ENCODE results near the gene MAPKAP1.

The MAPKAP1 gene

DNA sequence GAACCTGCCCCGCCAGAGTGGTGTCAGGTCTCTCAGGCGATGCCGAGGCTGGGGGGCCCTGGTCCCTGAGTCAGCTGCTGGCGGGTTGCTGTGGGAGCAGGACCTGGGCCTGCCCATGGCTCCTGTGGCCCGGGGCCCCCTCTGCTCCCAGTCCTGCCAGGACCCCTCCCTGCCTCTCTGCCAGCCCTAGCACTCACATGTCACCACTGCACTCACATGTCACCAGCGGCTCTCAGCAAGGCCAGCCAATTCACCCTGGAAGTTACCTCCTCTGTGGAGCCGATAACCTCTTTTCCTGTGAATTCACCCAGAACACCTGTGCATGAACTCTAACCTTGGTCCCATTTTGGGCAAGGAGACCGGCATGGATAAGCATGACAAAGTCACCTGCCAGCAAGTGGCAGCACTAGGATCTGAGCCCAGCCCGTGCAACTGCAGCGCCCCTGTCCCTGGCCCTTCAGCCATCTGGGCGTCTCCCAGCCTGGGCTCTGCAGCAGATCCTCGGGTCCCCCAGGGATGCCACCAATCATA is 275.2 kb downstream of the MAPKAP1 start:
- no peak for DNase-seq (ENCODE audit: low spot score)

DNA sequence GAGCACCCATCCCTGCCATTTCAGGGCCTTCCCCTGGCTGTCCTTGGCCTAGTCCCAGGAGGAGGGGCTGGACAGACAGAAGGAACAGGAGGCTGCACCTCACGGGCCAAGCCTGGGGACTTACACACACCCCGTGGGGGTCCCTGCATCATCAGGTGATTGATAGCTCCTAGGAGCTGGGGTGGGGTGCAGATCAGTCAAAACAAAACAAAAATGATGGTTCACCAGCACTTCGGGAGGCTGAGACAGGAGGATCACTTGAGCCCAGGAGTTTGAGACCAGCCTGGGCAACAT is 276.0 kb downstream of the MAPKAP1 start:
- no peak for DNase-seq (ENCODE audit: low spot score)

DNA sequence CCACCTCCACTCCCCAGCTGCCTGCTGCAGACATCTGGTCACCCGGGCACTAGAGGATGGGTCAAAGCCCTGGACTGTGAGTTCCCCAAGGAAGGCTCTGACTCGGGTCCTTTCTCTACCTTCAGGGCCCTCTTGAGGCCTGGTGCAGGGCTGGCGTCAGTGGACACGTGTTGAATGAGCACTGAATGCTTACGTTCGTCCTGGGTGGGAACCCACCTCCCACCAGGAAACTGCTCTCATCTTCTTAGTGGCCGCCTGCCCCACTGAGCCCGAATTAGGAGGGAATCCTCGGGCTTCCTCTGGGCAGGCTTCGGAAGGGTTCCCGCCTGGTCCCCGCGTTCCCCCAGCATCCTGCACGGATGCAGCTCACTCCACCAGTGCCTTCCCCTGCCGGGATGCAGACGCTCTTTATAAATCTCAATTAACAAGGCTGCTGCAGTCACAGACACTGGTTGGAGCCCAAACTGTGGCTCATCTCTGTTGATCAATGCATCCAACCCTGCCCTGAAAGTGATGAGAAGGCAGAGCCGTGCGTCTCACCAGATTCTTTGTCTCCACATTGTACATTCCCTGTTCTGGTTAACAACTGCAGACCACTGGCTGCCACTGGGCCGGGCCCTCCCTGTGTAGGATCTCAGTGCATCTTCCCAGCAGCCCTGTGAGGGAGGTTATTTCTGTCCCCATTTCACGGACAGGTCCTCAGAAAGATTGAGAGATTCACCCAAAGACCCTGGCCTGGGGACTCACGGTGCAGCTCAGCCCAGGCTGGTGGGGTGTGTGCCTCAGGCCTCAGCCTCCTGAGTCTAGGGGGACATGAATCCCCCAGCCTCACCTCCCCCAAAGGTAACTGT is 276.6 kb downstream of the MAPKAP1 start:
- no peak for DNase-seq (ENCODE audit: low spot score)

DNA sequence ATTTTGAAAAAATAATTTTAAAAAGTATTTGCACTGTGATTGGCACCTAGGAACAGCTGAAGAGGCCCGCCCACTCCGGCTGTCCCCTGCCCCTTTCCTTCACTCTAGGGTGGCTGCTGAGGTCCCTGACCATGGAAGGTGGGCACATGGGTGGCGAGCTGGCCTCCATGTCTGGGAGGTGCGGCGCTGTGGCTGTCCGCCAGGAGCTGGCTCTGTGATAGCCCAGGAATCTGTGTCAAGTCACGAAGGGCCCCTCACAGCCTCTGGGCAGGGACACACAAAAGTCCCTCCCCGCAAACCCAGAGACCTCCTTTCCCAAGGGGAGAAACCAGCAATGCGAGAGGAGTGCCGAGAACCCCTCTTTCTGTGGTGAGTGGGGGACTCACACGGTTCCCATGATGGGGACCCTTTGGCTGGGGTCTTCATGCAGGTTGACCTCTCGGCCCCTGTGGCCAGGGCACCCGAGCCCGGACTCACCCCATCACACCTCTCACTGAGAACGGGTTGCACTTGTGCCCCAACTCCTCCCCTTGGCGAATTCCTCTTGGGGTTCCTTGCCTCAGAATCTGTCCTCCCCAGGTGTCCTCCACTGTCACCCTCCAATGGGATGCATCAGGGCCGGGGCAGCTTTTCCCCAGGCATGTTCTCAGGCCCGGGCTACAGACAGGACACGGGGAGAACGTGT is 277.4 kb downstream of the MAPKAP1 start:
- no peak for DNase-seq (ENCODE audit: low spot score)

DNA sequence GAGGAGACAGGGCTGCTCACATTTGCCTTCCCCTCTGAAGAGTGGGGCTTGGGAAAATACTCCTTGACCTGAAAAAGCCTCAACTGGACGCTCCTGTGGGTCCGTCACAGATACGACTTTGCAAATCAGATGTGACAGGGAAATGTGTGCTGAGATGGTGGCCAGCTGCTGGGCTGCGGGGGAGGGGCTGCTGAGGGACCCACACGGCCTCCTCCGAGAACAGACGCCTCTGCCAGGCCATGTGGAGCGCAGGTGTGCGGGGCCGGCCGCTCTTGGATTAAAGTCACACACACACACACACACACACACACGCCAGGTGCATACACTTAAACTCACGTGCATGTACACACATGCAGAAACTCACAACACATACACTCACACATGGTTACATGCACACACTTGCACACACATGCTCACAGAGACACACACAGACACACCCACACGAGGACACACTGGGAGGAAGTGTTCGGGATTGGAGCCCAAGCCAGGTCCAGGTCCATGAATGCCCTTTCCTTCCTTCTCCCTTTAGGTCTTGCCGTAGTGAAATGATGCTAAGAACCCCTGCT is 278.0 kb downstream of the MAPKAP1 start:
- no peak for DNase-seq (ENCODE audit: low spot score)

DNA sequence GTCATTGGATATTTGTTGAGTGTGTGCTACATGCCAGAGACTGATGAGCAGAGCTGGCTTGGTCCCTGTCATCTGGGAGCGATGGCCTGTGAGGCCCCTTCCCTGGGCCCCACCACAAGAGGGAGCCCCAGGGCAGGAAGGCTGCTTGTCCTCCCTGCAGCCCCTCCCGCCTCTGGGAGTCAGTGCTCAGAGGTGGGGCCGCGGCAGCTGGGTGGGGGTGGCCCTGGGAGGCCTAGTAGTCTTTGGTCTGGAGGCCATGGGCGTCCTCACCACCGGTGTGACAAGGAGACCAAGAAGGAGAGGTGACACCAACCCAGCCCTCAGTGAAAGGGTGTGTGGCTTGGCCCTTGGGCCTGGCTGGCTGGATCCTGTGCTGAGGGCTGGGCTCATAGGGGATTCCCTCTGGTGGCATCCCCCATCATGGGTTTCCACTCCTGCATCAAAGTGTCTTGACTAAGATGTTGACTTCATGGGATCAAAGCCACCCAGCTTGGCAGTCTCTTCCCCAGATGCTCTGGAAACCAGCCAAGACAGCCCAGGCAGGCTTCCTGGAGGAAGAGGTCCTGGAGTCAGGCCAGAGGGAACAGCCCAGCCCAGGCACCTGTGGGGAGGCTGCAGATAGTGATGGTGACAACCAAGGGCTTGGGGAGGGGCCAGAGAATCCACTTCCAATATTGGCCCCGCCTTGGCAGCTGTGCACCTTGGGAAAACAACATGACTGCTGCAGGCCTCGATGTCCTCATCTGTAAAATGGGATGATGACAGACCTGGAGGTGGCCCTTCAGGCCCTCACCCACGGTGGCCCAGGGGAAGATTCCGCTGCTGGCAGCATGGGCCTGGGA is 278.7 kb downstream of the MAPKAP1 start:
- DNase-seq (ENCODE audit: low spot score) = no peak

DNA sequence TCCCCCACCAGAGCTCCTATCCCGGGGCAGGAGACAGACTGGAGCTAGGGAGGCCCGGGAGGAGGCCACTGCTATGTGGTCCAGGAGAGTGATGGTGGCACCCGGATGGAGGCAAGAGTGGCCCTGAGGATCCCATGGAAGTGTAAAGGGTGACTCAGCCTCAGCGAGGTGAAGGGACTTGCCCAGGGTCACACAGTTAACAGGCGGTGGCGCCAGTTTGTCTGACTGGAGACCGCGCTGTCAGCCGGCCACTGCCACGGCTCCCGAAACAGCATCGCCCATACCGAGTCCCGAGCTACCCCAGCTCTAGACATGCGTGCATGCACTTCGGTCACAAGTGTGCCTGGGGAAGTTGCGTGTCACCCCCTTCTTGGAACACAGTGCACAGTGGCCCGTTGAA is 279.5 kb downstream of the MAPKAP1 start:
- no peak for DNase-seq (ENCODE audit: low spot score)

DNA sequence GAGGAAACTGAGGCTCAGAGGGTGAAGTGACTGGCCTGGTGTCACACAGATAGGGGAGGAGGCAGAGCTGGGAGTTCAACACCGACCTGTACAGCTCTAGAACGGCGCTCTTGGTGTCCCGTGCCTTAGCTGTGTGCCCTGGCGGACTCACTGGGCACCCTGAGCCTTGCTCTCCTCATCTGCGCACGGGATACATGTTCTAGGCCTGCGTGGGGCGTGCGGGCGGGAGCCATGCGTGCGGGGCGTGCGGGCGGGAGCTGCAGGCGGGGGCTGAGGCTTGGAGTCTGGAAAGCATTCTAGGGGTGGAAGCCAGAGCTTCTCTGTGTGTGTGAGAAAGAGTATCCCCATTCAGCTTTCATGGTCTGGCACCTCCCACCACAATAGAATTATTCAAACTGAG is 280.1 kb downstream of the MAPKAP1 start:
- DNase-seq (ENCODE audit: low spot score) = no peak

DNA sequence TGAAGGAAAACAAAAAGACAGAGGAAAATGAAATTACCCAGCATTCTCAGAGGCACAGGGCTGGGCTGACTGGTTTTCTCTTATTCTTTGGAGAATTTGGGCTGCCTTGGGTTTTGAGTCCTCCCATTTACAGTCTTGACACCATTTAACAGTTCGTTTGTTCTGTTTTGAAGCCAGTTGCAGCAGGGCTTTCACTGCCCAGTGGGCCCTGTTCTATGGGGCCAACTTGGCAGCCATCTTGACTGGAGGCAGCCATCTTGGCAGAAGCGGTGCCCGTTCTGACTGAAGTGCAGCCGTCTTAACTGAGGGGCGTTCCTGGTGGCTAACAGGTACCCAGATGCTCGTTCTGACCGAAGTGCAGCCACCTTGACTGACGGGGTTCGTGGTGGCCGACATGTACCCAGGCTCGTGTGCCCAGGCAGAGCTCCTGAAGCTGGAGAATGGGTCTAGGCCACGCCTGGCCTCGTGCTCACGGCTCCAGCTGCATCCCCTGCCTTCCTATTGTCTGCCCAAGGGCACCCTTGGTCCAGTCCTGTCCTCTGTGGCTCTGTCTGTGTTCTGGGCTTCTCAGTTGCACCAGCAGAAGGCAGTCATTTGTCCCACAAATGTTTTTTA is 281.0 kb downstream of the MAPKAP1 start:
- DNase-seq (ENCODE audit: low spot score) = no peak

DNA sequence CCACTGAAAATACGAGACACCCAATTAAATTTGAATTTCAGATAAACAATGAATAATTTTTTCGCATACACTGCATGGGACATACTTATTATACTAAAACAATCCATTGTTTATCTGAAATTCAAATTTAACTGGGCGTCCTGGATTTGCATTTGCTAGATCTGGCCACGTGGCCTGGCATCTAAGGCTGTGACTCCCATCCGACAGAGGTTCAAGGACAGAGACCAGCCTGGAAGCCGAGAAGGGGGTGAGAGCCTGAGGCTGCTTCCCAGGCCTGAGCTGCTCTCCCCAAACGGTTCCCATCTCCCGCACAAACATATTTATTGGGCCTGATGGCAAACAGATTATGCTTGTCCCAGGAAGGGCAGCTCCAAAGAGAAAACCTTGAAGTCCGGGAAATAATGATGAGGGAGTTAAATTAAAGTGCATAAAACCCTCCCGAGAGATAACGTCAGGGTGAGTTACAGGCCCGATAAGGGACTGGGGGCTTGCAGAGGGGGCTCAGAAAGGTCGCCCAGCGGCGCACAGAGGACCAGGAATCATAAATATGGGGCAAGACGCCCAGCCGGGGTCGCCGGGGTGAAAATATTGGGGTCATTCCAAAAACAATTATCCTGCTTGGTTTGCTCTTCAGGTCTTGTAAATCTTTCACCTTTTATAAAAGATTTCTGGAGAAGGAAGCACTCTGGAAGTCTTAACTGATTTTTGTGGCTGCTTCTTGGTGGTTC is 281.7 kb downstream of the MAPKAP1 start:
- DNase-seq (ENCODE audit: low spot score) = no peak

DNA sequence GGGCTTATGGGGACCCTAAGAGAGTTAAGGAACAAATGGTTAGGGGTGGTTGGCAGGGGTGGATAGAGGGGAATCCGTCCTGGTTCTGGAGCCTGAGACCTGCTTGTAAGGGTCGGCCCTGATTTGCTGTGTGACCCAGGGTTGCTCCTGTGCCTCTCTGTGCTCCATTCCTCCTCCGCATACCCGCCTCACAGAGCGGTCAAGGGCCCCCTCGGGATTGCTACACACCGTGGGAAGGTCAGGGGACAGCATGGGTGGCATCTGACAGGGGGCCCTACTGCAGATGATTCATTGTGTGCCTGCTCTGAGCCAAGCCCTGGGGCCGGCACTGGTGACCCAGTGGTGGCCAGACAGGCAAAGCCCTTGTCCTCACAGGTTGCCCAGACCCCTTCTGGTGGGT is 283.0 kb downstream of the MAPKAP1 start:
- no peak for DNase-seq (ENCODE audit: low spot score)

DNA sequence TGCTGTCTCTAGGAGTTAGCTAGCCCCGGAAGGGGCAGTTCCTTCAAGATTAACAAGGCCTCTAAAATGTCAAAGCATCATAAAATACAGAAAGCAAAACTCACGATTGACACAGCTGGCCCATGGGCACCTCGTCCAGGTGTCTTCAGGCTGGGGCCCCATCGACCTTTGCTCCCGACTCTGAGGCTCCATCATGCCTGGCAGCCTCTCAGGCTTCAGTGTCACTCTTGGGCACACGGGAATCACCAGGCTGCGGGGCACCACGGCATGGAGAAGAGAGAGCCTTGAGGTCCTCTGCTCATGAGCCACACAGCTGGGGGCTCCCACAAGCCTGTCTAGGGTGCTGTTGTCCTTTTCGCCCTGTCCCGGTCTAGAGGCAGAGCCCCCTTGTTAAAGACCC is 284.2 kb downstream of the MAPKAP1 start:
- DNase-seq (ENCODE audit: low spot score) = no peak

DNA sequence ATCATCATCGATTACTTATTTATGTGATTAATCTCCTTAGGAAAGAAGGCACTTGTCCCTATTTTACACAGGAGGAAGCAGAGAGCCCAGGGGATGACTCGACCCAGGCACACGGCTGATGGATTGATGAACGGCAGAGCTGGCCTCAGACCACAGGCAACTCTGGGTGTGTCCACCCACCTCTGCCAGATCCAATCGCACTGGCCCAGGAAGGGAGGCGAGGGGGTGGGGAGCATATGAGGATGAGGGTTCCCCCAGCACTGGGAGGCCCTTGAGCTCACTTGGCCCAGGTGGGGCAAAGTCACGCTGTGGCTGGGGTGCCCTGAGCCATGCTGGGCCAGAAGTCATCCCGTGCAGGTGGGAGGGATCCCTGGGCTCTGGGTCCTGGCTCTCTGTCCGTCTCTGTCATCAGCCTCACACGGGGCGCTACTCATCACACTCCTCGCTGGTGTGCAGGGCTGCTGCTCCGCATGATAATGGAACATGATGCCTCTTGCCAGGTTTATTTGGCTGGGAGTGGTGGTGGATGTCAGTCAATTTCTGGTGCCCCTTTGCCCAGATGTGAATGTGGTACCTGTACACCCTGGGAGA is 285.3 kb downstream of the MAPKAP1 start:
- DNase-seq (ENCODE audit: low spot score) = no peak

DNA sequence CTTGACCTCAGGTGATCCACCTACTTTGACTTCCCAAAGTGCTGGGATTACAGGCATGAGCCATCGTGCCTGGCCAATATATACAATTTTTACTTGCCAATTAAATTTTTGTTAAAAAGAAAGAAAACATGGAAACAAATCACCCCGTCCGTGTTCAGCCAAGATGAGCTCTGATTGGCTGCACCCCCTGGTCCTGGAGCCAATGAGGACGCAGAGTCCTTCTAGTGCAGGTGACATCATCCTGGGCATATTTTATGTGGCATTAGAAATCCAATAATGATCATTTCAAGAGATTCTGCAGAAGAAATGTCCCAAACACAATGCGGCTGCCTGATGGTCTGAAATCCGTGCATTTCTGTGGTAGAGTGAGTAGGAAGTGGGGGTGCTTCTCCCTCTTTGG is 285.8 kb downstream of the MAPKAP1 start:
- DNase-seq (ENCODE audit: low spot score) = no peak

DNA sequence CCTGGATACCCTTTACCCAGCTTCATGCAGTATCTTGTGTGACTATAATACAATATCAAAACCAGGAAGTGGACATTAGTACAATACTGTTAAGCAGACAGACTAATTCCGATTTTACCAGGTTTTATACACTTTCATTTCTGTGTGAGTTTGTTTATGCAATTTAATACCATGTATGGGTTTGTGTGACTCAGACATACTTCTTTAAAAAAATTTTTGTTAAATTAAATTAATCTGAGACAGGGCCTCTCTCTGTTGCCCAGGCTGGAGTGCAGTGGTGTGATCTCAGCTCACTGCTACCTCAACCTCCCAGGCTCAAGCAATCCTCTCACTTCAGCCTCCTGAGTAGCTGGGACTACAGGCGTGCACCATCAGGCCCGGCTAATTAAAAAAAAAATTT is 288.6 kb downstream of the MAPKAP1 start:
- DNase-seq (ENCODE audit: low spot score) = no peak

DNA sequence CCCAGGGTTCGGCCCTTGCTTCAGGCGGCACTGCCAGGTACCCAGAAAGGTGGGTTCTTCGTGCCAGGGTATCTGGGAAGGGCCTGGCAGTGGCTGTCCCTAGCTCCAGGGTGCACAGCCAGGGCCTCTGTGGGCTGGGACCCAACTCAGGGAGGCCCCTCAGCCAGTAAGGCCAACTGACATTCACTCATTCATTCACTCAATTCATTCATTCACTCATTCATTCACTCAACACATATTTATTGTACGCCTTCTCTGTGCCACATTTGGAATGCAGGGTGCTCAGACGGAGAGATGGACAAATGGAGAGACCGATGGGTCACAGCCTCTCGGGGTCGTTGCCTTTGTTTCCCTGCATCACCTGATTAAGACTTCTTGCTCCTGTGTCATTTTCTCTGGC is 290.5 kb downstream of the MAPKAP1 start:
- DNase-seq (ENCODE audit: low spot score) = no peak

DNA sequence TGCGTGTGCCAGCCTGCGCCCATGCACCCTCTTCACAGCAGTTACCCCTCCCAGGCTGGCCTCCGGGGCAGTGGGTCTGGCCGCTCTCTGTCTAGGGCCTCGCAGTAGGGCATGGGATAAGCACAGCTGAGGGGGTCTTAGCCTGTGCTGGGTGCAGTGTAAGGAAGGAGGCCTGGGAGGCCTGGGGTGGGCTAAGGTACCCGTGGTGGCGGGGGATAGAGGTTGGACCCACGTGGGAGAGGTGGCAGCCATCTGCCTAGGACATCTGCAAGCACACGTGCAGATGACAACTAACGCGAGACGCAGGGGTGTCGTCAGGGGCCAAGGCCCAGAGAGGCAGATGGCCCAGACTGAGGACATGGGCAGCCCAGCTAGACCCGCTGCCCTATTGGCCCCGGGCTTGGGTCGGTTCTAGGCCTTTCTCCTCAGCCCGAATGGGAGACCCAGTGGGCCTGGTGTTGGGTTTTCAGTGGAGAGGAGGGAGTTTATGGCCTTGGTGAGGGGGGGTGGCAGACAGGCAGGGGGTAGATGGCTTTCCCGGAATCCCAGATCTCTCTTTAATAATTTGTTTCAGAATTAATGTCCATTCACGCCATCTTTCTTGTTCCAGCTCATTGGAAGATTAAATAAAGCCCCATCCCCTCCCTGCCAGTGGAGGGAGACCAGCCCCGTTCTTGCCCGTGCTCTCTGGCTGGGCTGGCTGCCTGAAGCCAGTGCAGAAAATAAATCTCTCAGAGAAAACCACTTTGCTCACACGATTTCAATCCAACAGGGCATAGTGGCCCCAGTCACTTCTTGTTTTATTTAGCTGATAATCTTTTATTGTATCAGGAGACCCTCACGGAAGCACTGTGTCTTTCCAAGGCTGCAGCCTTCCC is 291.2 kb downstream of the MAPKAP1 start:
- DNase-seq (ENCODE audit: low spot score) = no peak

DNA sequence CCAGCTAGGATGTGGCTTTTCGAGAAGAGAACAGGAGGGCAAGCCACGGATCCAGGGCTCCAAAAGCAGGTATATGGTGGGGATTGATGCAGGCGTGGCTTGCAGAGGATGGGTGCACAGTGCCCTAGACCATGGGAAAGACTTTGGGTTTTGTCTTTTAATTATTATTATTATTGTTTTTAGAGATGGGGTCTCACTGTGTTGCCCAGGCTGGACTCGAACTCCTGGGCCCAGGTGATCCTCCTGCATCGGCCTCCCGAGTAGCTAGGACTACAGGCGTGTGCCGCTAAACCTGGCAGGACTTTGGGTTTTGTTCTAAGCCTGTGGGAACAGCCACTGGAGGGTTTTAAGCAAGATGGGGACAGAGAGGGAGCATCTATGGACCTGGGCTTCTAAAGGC is 293.4 kb downstream of the MAPKAP1 start:
- no peak for DNase-seq (ENCODE audit: low spot score)

DNA sequence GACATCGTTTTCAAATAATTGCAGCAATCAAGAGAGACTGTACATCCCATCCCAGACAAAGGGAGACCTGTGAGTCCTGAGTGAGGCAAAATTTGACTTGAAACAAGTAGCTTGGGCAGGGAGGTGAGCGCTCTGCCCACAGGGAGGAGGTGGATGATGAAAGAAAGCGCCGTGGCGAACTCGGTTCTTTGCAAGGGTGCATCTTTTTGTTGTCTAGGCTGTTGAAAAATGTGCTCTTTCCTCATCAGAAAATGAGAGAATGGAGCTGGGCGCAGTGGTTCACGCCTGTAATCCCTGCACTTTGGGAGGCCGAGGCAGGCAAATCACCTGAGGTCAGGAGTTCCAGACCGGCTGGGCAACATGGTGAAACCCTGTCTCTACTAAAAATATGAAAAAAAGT is 294.8 kb downstream of the MAPKAP1 start:
- no peak for DNase-seq (ENCODE audit: low spot score)
